Measurements from ENCODE around the gene ARAF.

Gene ARAF

GRCh38 chrX:47614618-47615017 is 53.6 kb downstream of the ARAF start (continued):
- TF ChIP-seq, protein P1, sequence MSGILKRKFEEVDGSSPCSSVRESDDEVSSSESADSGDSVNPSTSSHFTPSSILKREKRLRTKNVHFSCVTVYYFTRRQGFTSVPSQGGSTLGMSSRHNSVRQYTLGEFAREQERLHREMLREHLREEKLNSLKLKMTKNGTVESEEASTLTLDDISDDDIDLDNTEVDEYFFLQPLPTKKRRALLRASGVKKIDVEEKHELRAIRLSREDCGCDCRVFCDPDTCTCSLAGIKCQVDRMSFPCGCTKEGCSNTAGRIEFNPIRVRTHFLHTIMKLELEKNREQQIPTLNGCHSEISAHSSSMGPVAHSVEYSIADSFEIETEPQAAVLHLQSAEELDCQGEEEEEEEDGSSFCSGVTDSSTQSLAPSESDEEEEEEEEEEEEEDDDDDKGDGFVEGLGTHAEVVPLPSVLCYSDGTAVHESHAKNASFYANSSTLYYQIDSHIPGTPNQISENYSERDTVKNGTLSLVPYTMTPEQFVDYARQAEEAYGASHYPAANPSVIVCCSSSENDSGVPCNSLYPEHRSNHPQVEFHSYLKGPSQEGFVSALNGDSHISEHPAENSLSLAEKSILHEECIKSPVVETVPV (CRISPR knock-in tag; IDR thresholded peaks at IDR 0.05) = no peak
- no peak for TF ChIP-seq ZNF70 (CRISPR knock-in tag; IDR thresholded peaks at IDR 0.05)
- no peak for TF ChIP-seq PPARA (CRISPR knock-in tag; IDR thresholded peaks at IDR 0.05; ENCODE audit: borderline replicate concordance)
- TF ChIP-seq OSR1 (CRISPR knock-in tag; IDR thresholded peaks at IDR 0.05) = no peak
- no peak for TF ChIP-seq SNAI2 (CRISPR knock-in tag; IDR thresholded peaks at IDR 0.05)
- no peak for TF ChIP-seq BACH2 (CRISPR knock-in tag; IDR thresholded peaks at IDR 0.05; ENCODE audit: borderline replicate concordance)

DNA sequence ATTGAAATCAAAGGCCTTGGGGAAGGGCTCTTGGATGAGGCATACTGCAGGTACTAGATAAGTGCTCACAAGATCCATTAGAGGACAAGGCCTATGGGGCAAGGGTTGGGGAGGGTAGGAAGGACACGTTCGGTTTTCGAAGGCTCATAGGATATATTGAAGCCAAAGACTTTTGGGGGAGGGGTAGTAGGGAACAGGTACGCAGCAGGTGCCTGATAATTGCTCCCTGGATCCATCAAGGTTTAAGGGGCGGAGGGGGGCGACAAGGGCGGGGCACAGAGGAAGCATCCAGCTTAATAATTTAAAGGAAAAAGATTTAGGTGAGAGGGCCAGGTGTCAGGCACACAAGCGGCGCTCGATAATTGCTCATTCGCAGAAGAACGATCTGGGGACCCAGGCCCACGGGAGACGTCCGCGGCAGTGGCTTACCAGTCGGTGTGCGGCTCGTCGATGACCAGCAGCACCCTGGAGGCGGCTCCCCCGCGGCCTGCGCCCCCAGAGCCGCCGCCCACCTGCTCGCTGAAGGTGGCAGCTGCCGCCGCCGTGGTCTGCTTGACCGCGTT is 58.0 kb downstream of the ARAF start:
- TF ChIP-seq, protein P1 (CRISPR knock-in tag; IDR thresholded peaks at IDR 0.05) = no peak
- TF ChIP-seq ZC3H10 (CRISPR knock-in tag; IDR thresholded peaks at IDR 0.05) (no peak), ARNTL (CRISPR knock-in tag; IDR thresholded peaks at IDR 0.05; ENCODE audit: borderline replicate concordance, low read depth) (no peak), TSHZ2 (CRISPR knock-in tag; IDR thresholded peaks at IDR 0.05) (no peak), ESRRG (CRISPR knock-in tag; IDR thresholded peaks at IDR 0.05) (no peak)
- no peak for ATAC-seq

DNA sequence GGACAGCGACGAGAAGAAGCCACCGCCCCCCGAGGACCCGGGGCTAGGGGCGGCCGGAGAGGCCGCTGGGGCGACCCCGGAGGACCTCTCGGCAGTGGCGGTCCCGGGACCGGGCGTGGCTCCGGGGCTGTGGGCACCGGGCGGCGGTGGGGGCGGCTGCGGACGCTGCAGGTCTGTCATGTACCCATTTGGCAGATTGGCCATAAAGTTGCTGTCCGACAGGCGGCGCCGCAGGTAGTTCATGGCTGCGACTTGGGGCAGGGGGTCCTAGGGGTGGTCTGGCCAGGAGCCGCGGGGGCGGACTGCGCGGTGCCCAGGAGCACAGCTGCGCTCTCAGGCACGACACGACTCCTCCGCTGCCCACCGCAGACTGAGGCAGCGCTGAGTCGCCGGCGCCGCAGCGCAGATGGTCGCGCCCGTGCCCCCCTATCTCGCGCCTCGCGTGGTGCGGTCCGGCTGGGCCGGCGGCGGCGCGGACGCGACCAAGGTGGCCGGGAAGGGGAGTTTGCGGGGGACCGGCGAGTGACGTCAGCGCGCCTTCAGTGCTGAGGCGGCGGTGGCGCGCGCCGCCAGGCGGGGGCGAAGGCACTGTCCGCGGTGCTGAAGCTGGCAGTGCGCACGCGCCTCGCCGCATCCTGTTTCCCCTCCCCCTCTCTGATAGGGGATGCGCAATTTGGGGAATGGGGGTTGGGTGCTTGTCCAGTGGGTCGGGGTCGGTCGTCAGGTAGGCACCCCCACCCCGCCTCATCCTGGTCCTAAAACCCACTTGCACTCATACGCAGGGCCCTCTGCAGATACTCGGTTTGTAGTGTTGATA is 58.7 kb downstream of the ARAF start, which contains the start of gene SYN1:
Gene SYN1, minus strand, starts transcription at position 372 of the 817 bp plus-strand sequence. Its CDS starts 129 bp downstream, at position 243.
- TF ChIP-seq, protein P2, sequence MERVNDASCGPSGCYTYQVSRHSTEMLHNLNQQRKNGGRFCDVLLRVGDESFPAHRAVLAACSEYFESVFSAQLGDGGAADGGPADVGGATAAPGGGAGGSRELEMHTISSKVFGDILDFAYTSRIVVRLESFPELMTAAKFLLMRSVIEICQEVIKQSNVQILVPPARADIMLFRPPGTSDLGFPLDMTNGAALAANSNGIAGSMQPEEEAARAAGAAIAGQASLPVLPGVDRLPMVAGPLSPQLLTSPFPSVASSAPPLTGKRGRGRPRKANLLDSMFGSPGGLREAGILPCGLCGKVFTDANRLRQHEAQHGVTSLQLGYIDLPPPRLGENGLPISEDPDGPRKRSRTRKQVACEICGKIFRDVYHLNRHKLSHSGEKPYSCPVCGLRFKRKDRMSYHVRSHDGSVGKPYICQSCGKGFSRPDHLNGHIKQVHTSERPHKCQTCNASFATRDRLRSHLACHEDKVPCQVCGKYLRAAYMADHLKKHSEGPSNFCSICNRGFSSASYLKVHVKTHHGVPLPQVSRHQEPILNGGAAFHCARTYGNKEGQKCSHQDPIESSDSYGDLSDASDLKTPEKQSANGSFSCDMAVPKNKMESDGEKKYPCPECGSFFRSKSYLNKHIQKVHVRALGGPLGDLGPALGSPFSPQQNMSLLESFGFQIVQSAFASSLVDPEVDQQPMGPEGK (CRISPR knock-in tag; IDR thresholded peaks at IDR 0.05; ENCODE audit: borderline replicate concordance) = no peak
- peak; percentile 72 for ATAC-seq

DNA sequence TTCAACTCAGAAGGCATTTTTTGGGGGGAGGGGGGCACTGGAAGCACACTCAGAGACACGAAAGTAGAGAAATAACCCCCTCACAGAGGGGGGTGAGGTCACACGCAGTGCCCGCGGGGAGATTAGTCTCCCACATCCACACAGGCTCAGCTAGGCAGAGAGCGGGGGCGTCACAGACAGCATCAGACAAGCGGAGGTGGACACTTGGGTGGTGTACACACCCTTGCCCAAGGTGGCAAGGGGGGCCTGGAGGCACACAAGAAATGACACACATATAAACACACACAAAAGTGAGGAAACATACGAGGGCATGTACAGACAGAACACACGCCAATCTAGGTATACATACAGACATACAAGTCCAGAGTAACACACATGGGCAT is 59.3 kb downstream of the ARAF start:
- TF ChIP-seq CREB5 (CRISPR knock-in tag; IDR thresholded peaks at IDR 0.05; ENCODE audit: low read depth) = no peak
- TF ChIP-seq OSR1 (CRISPR knock-in tag; IDR thresholded peaks at IDR 0.05) = no peak
- no peak for TF ChIP-seq ZFP3 (CRISPR knock-in tag; IDR thresholded peaks at IDR 0.05)
- no peak for TF ChIP-seq ZC3H10 (CRISPR knock-in tag; IDR thresholded peaks at IDR 0.05)
- TF ChIP-seq, protein P3, sequence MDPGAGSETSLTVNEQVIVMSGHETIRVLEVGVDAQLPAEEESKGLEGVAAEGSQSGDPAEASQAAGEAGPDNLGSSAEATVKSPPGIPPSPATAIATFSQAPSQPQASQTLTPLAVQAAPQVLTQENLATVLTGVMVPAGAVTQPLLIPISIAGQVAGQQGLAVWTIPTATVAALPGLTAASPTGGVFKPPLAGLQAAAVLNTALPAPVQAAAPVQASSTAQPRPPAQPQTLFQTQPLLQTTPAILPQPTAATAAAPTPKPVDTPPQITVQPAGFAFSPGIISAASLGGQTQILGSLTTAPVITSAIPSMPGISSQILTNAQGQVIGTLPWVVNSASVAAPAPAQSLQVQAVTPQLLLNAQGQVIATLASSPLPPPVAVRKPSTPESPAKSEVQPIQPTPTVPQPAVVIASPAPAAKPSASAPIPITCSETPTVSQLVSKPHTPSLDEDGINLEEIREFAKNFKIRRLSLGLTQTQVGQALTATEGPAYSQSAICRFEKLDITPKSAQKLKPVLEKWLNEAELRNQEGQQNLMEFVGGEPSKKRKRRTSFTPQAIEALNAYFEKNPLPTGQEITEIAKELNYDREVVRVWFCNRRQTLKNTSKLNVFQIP (CRISPR knock-in tag; IDR thresholded peaks at IDR 0.05; ENCODE audit: borderline replicate concordance, low read depth) = no peak
- TF ChIP-seq BACH2 (CRISPR knock-in tag; IDR thresholded peaks at IDR 0.05; ENCODE audit: borderline replicate concordance) = no peak
- TF ChIP-seq, protein P2 (CRISPR knock-in tag; IDR thresholded peaks at IDR 0.05; ENCODE audit: borderline replicate concordance) = no peak
- no peak for TF ChIP-seq ZNF8 (CRISPR knock-in tag; IDR thresholded peaks at IDR 0.05)
- TF ChIP-seq, protein P1 (CRISPR knock-in tag; IDR thresholded peaks at IDR 0.05) = no peak
- no peak for TF ChIP-seq GLIS3 (CRISPR knock-in tag; IDR thresholded peaks at IDR 0.05)
- TF ChIP-seq TCF4 (CRISPR knock-in tag; IDR thresholded peaks at IDR 0.05; ENCODE audit: borderline replicate concordance) = no peak
- TF ChIP-seq TOX (CRISPR knock-in tag; IDR thresholded peaks at IDR 0.05; ENCODE audit: borderline replicate concordance) = no peak
- no peak for ATAC-seq

Measured in SK-N-SH treated with all-trans-retinoic acid at 6 μM for 48 hours (cell line).